Ovary (tissue), 9 donors: Measurements from ENCODE around the gene GPR156. TPM values are rescaled to one million over a fixed set of nuclear protein-coding genes. Genes with fewer than 3 reads are reported as not detected.

ENCODE experiments used
- DNase-seq, 5 donors: peaks; one replicate each; pipeline ENCODE4 v3.0.0-alpha.2; 2019 to 2020
- H3K27ac ChIP-seq, 2 donors: fragments of 200-600 bp; one replicate each; pipeline versions ENCODE4 v1.5.1 to v1.8.0; 2019 to 2022
- H3K27me3 ChIP-seq: fragments of 200-600 bp; one replicate; pipeline ENCODE4 v1.8.0; 2022
- H3K36me3 ChIP-seq: fragments of 200-600 bp; sonication (generic); one replicate; pipeline ENCODE4 v1.5.1; 2019
- H3K4me1 ChIP-seq: one replicate; pipeline ENCODE4 v1.8.1; 2013; ENCODE audit warnings: mild to moderate bottlenecking, moderate library complexity; ENCODE audit not compliant: insufficient read depth
- H3K4me3 ChIP-seq: fragments of 200-600 bp; sonication (generic); one replicate; pipeline ENCODE4 v1.5.1; 2017
- H3K9me3 ChIP-seq, 2 donors: fragments of 200-600 bp in 1 of 2; sonication (generic) in 1 of 2; one replicate each; pipeline versions ENCODE4 v1.5.1 to v1.8.1; 2013 to 2019; ENCODE audit warnings: mild to moderate bottlenecking in 1 of 2, moderate library complexity in 1 of 2
- CTCF ChIP-seq, 3 donors: fragments of 450-650 bp in 2 of 3; fragments of 200-600 bp in 1 of 3; IDR thresholded peaks; one replicate each; pipeline versions ENCODE4 v1.5.1 to v1.8.0; 2016 to 2022; ENCODE audit warnings: antibody characterized with exemption in 3 of 3, mild to moderate bottlenecking in 1 of 3
- EP300 ChIP-seq: sonication (generic); formaldehyde crosslinking; IDR thresholded peaks from one replicate; pipeline ENCODE4 v1.6.1; 2017; ENCODE audit warnings: antibody characterized with exemption
- POLR2A ChIP-seq: fragments of 450-650 bp; IDR thresholded peaks from one replicate; pipeline ENCODE4 v1.6.1; 2017; ENCODE audit warnings: antibody characterized with exemption, mild to moderate bottlenecking, moderate library complexity
- WGBS, 3 donors: extraction: QIAGEN DNeasy Blood & Tissue Kit in 1 of 3; methylation state at CpG; one replicate each; pipeline versions ENCODE4 v1.1.5 to v1.1.7; 2013 to 2017; 5-methylcytosine and 5-hydroxymethylcytosine counted together
- intact Hi-C, 4 donors: fragments of 100-400 bp; cut with DNase I; formaldehyde crosslinking; loops; one replicate each; pipeline versions ENCODE4 v1.11.0 to v1.15.1; 2022 to 2023
- polyA plus RNA-seq, 2 donors: library from polyadenylated mRNA; stranded (reverse); fragments of 200-250 nt in 1 of 2; fragments of 350-450 nt in 1 of 2; fragmentation: Illumina TruSeq in 1 of 2; extraction: RNeasy Lipid Tissue Mini Kit (QIAGEN cat#74804) in 1 of 2; gene quantifications; one replicate each; pipeline ENCODE4 v1.2.3, GENCODE V29; 2013 to 2014
- total RNA-seq, 7 donors: library from RNA; depleted of rRNA in 2 of 7; stranded (reverse); fragments of >200 nt in 2 of 7; fragmentation: NEBNext Ultra II Directional in 3 of 7; extraction: Animal tissue kit (Norgen Biotek cat#: 25700) in 3 of 7; gene quantifications; one replicate each; pipeline versions ENCODE4 v1.1.0 to v1.2.4, GENCODE V29; 2016 to 2023
- donor health status: DM: no; HTN: no; CAD: no; lungs with moderate emphysema.
- donor health status: DM: no; HTN: no; CAD: no.
- donor health status: Bipolar disorder and iron deficiency.
- donor health status: DM: yes; HTN: yes; CAD: no.
- donor health status: DM: no; HTN: no; CAD: no.
- donor health status: DM: yes; HTN: yes; CAD: no.

Gene GPR156
- total and polyA plus RNA-seq, 9 donors = 0.24 to 3.5 (median 1.4) TPM

- H3K9me3 ChIP-seq = no peaks in the 10 kb centered on the region
- H3K27me3 ChIP-seq = no peaks in the 10 kb centered on the region
- H3K27ac ChIP-seq = peak overlapping the region in 1 of 2 donors; percentile 62
- H3K4me3 ChIP-seq = no peak overlapping the region
- intact Hi-C loops = no loop called here
- DNase-seq = peak in 4 of 5 donors; percentile 11 to 35 (median 26)
- H3K36me3 ChIP-seq = no peaks in the 10 kb centered on the region
- 12 to 21% (median 20%) methylated on average over 4 of the region's 4 CpGs for WGBS, 3 donors
- H3K4me1 ChIP-seq = peaks cover 6% of the 10 kb centered on the region
- no peak for TF ChIP-seq CTCF (IDR thresholded peaks at IDR 0.05)
- TF ChIP-seq EP300 = no peak
- TF ChIP-seq POLR2A = no peak
Observed at GRCh38 chr3:120214176-120214575, 70.8 kb downstream of the GPR156 start.

- no peaks in the 10 kb centered on the region for H3K36me3 ChIP-seq
- intact Hi-C loops = no loop called here
- DNase-seq = no peak
- no peak overlapping the region for H3K27ac ChIP-seq
- no peaks in the 10 kb centered on the region for H3K27me3 ChIP-seq
- TF ChIP-seq EP300 (no peak), POLR2A (no peak), CTCF (IDR thresholded peaks at IDR 0.05) (no peak)
- peaks cover 6% of the 10 kb centered on the region for H3K4me1 ChIP-seq
- H3K9me3 ChIP-seq = no peaks in the 10 kb centered on the region
- 92 to 93% (median 93%) methylated on average over 1 of the region's 1 CpG for WGBS, 3 donors
- no peak overlapping the region for H3K4me3 ChIP-seq
Observed at GRCh38 chr3:120212505-120212904, 72.5 kb downstream of the GPR156 start.

- WGBS, 3 donors = 86 to 88% (median 87%) methylated on average over 1 of the region's 1 CpG
- H3K4me3 ChIP-seq = no peak overlapping the region
- intact Hi-C loops = no loop called here
- no peaks in the 10 kb centered on the region for H3K36me3 ChIP-seq
- no peaks in the 10 kb centered on the region for H3K9me3 ChIP-seq
- H3K27ac ChIP-seq = no peak overlapping the region
- peaks cover 6% of the 10 kb centered on the region for H3K4me1 ChIP-seq
- no peak for TF ChIP-seq CTCF (IDR thresholded peaks at IDR 0.05)
- no peak for TF ChIP-seq EP300
- no peak for TF ChIP-seq POLR2A
- H3K27me3 ChIP-seq = no peaks in the 10 kb centered on the region
- no peak for DNase-seq
Observed at GRCh38 chr3:120209425-120209824, 75.6 kb downstream of the GPR156 start.

GRCh38 chr3:120204338-120204737, 80.7 kb downstream of the GPR156 start:
- intact Hi-C loops = no loop called here
- H3K9me3 ChIP-seq = no peaks in the 10 kb centered on the region
- no peak for DNase-seq
- no peak overlapping the region for H3K27ac ChIP-seq
- H3K4me3 ChIP-seq = no peak overlapping the region
- WGBS, 3 donors = 87 to 94% (median 93%) methylated on average over 5 of the region's 5 CpGs
- TF ChIP-seq POLR2A = no peak
- no peaks in the 10 kb centered on the region for H3K27me3 ChIP-seq
- H3K36me3 ChIP-seq = no peaks in the 10 kb centered on the region
- H3K4me1 ChIP-seq = no peaks in the 10 kb centered on the region

- no peaks in the 10 kb centered on the region for H3K9me3 ChIP-seq
- no peak overlapping the region for H3K27ac ChIP-seq
- no peaks in the 10 kb centered on the region for H3K36me3 ChIP-seq
- intact Hi-C loops = no loop called here
- no peak overlapping the region for H3K4me3 ChIP-seq
- no peaks in the 10 kb centered on the region for H3K27me3 ChIP-seq
- no peak for DNase-seq
- WGBS, 3 donors = 83 to 92% (median 90%) methylated on average over 7 of the region's 7 CpGs
- no peak for TF ChIP-seq POLR2A
- no peak for TF ChIP-seq EP300
- no peak for TF ChIP-seq CTCF (IDR thresholded peaks at IDR 0.05)
- no peaks in the 10 kb centered on the region for H3K4me1 ChIP-seq
Observed at GRCh38 chr3:120203621-120204020, 81.4 kb downstream of the GPR156 start.
